H1 (cell line): ENCODE data around the gene SPOP. TPM values are rescaled to one million over a fixed set of nuclear protein-coding genes. Genes with fewer than 3 reads are reported as not detected.

Experiments used
- CTCF ChIA-PET: fragments of 300-600 bp; sonication (Branson Sonifier 250); formaldehyde crosslinking; loops from one replicate; lab custom pipeline; 2021; ENCODE audit not compliant: partially characterized antibody; lab: Charles Lee
- POLR2A ChIA-PET: fragments of 300-600 bp; sonication (Branson Sonifier 250); formaldehyde crosslinking; loops from one replicate; lab custom pipeline; 2021; ENCODE audit warnings: inconsistent platforms; ENCODE audit not compliant: partially characterized antibody; lab: Charles Lee
- DNase-seq, 2 experiments: peaks; one replicate each; pipeline versions ENCODE4 v3.0.0 to v3.0.0-alpha.2; 2010 to 2022; ENCODE audit warnings: low spot score in 2 of 2, low read depth in 1 of 2, mixed read lengths in 1 of 2
- FAIRE-seq: peaks from 2 replicates; lab custom pipeline; 2011; peaks lifted over from hg19 to GRCh38; lab: Jason Lieb, UNC
- H2AFZ ChIP-seq: 2 replicates; pipeline ENCODE4 v1.8.1; 2012; ENCODE audit warnings: low read length, inconsistent platforms
- H2AK5ac ChIP-seq: 2 replicates; pipeline ENCODE4 v1.6.1; 2013; ENCODE audit warnings: low read depth, low read length
- H2BK120ac ChIP-seq: replicated peaks from 2 replicates; pipeline ENCODE3; 2013; ENCODE audit warnings: low read depth, low read length, inconsistent platforms
- H2BK12ac ChIP-seq: 2 replicates; pipeline ENCODE4 v1.6.1; 2013; ENCODE audit warnings: low read depth, low read length
- H2BK15ac ChIP-seq: 2 replicates; pipeline ENCODE4 v1.6.1; 2013; ENCODE audit warnings: low read length
- H2BK20ac ChIP-seq: 2 replicates; pipeline ENCODE4 v1.6.1; 2013; ENCODE audit warnings: low read length
- H2BK5ac ChIP-seq: 2 replicates; pipeline ENCODE4 v1.6.1; 2013; ENCODE audit warnings: low read depth, low read length
- H3K14ac ChIP-seq: 2 replicates; pipeline ENCODE4 v1.6.1; 2013; ENCODE audit warnings: inconsistent platforms; ENCODE audit not compliant: insufficient read length
- H3K18ac ChIP-seq: 2 replicates; pipeline ENCODE4 v1.6.1; 2013; ENCODE audit warnings: low read length; ENCODE audit errors: extremely low read depth
- H3K23ac ChIP-seq: 2 replicates; pipeline ENCODE4 v1.6.1; 2013; ENCODE audit warnings: inconsistent platforms; ENCODE audit not compliant: insufficient read length
- H3K23me2 ChIP-seq: 2 replicates; pipeline ENCODE4 v1.6.1; 2013; ENCODE audit warnings: low read depth, low read length
- H3K27ac ChIP-seq: 2 replicates; pipeline ENCODE4 v1.6.1; 2011; ENCODE audit warnings: low read depth, low read length, inconsistent platforms
- H3K27me3 ChIP-seq, 4 experiments: replicated peaks in 1 of 4; 1 replicate in 1 of 4; 2 replicates in 3 of 4; pipeline versions ENCODE4 v1.6.1 to v1.8.1; 2011 to 2013; ENCODE audit warnings: low read length in 3 of 4, mild to moderate bottlenecking in 3 of 4, inconsistent platforms in 2 of 4, mixed read lengths in 2 of 4, moderate library complexity in 1 of 4; ENCODE audit not compliant: control insufficient read depth in 3 of 4, insufficient read depth in 3 of 4; ENCODE audit errors: extremely low read depth in 1 of 4
- H3K36me3 ChIP-seq, 4 experiments: 2 replicates each; pipeline versions ENCODE4 v1.6.1 to v1.8.1; 2011 to 2013; ENCODE audit warnings: mild to moderate bottlenecking in 4 of 4, low read length in 3 of 4, moderate library complexity in 2 of 4, control low read depth in 1 of 4, inconsistent platforms in 1 of 4; ENCODE audit not compliant: insufficient read depth in 4 of 4, control insufficient read depth in 2 of 4
- H3K4ac ChIP-seq: replicated peaks from 2 replicates; pipeline ENCODE3; 2013; ENCODE audit warnings: low read length, low read depth, mixed read lengths, inconsistent platforms; ENCODE audit not compliant: insufficient read length
- H3K4me1 ChIP-seq, 4 experiments: replicated peaks in 1 of 4; 1 replicate in 1 of 4; 2 replicates in 3 of 4; pipeline versions ENCODE4 v1.6.1 to v1.8.1; 2011 to 2013; ENCODE audit warnings: low read length in 3 of 4, inconsistent platforms in 2 of 4, mixed read lengths in 1 of 4; ENCODE audit not compliant: insufficient read depth in 4 of 4, control insufficient read depth in 3 of 4
- H3K4me2 ChIP-seq, 2 experiments: 2 replicates each; pipeline versions ENCODE4 v1.6.1 to v1.8.1; 2011 to 2013; ENCODE audit warnings: low read depth in 2 of 2, low read length in 2 of 2, control low read depth in 1 of 2, inconsistent platforms in 1 of 2, mild to moderate bottlenecking in 1 of 2; ENCODE audit not compliant: insufficient read depth in 1 of 2
- H3K4me3 ChIP-seq, 4 experiments: fragments of 200-600, 300-600 bp in 1 of 4; sonication (generic), shearing (Covaris generic), sonication (Bioruptor Twin) in 1 of 4; 2 replicates each; pipeline versions ENCODE4 v1.5.1 to v1.8.1; 2011 to 2016; ENCODE audit warnings: low read length in 4 of 4, low read depth in 3 of 4, control low read depth in 2 of 4, inconsistent platforms in 2 of 4, mild to moderate bottlenecking in 2 of 4, mixed read lengths in 1 of 4, moderate library complexity in 1 of 4; ENCODE audit not compliant: insufficient read depth in 2 of 4; ENCODE audit errors: extremely low read depth in 1 of 4
- H3K56ac ChIP-seq: replicated peaks from 2 replicates; pipeline ENCODE3; 2013; ENCODE audit warnings: low read depth, mild to moderate bottlenecking, mixed read lengths, low read length, inconsistent platforms; ENCODE audit not compliant: insufficient read length
- H3K79me1 ChIP-seq: 2 replicates; pipeline ENCODE4 v1.6.1; 2013; ENCODE audit warnings: low read depth, low read length, control low read depth
- H3K79me2 ChIP-seq, 2 experiments: 2 replicates each; pipeline versions ENCODE4 v1.6.1 to v1.8.1; 2012 to 2013; ENCODE audit warnings: low read length in 2 of 2, mild to moderate bottlenecking in 2 of 2, inconsistent platforms in 1 of 2; ENCODE audit not compliant: insufficient read depth in 2 of 2, control insufficient read depth in 1 of 2
- H3K9ac ChIP-seq, 4 experiments: replicated peaks in 1 of 4; 1 replicate in 1 of 4; 2 replicates in 3 of 4; pipeline versions ENCODE4 v1.6.1 to v1.8.1; 2011 to 2013; ENCODE audit warnings: low read depth in 3 of 4, low read length in 3 of 4, control low read depth in 2 of 4, mild to moderate bottlenecking in 2 of 4, moderate library complexity in 2 of 4, inconsistent platforms in 1 of 4; ENCODE audit errors: extremely low read depth in 1 of 4
- H3K9me3 ChIP-seq, 2 experiments: 2 replicates each; pipeline versions ENCODE4 v1.6.1 to v1.8.1; 2012 to 2013; ENCODE audit warnings: mild to moderate bottlenecking in 2 of 2, moderate library complexity in 2 of 2, control low read depth in 1 of 2, inconsistent platforms in 1 of 2, low read depth in 1 of 2, low read length in 1 of 2, mixed read lengths in 1 of 2; ENCODE audit not compliant: insufficient read depth in 2 of 2
- H4K20me1 ChIP-seq, 2 experiments: replicated peaks in 1 of 2; 2 replicates each; pipeline versions ENCODE3 to v1.8.1; 2011 to 2013; ENCODE audit warnings: inconsistent platforms in 2 of 2, low read length in 2 of 2, mild to moderate bottlenecking in 1 of 2; ENCODE audit not compliant: insufficient read depth in 2 of 2, control insufficient read depth in 1 of 2
- H4K5ac ChIP-seq: 2 replicates; pipeline ENCODE4 v1.6.1; 2013; ENCODE audit warnings: low read length, low read depth, mixed read lengths, inconsistent platforms; ENCODE audit not compliant: insufficient read length
- H4K8ac ChIP-seq: 2 replicates; pipeline ENCODE4 v1.8.0; 2013; ENCODE audit warnings: mild to moderate bottlenecking, moderate library complexity, low read length, inconsistent platforms; ENCODE audit not compliant: insufficient read depth; ENCODE audit errors: extremely low read depth
- H4K91ac ChIP-seq: replicated peaks from 2 replicates; pipeline ENCODE3; 2013; ENCODE audit warnings: low read length, mixed read lengths, inconsistent platforms; ENCODE audit not compliant: insufficient read length
- ATF3 ChIP-seq: IDR thresholded peaks from 2 replicates; pipeline ENCODE4 v1.6.1; 2011; ENCODE audit warnings: low read depth, mild to moderate bottlenecking, low read length; ENCODE audit not compliant: insufficient read depth
- CTBP2 ChIP-seq: IDR thresholded peaks from 2 replicates; pipeline ENCODE4 v1.7.0; 2011; ENCODE audit warnings: borderline replicate concordance, mild to moderate bottlenecking, moderate library complexity, mixed read lengths, low read length; ENCODE audit not compliant: insufficient read depth, insufficient read length
- E2F6 ChIP-seq: IDR thresholded peaks from 2 replicates; pipeline ENCODE4 v1.6.1; 2012; ENCODE audit warnings: inconsistent platforms
- MAFK ChIP-seq: IDR thresholded peaks from 2 replicates; pipeline ENCODE4 v1.6.1; 2012; ENCODE audit warnings: low read depth, mild to moderate bottlenecking, improper control_type of control experiment, low read length
- MAX ChIP-seq: IDR thresholded peaks from 2 replicates; pipeline ENCODE4 v1.6.1; 2012; ENCODE audit warnings: inconsistent platforms
- NRF1 ChIP-seq: IDR thresholded peaks from 2 replicates; pipeline ENCODE4 v1.6.1; 2011; ENCODE audit warnings: mild to moderate bottlenecking, low read depth, low read length, improper control_type of control experiment
- RBBP5 ChIP-seq: IDR thresholded peaks from 2 replicates; pipeline ENCODE4 v1.7.1; 2012; ENCODE audit warnings: low read depth, mild to moderate bottlenecking, inconsistent platforms, low read length, moderate library complexity, borderline replicate concordance
- SP2 ChIP-seq: IDR thresholded peaks from 2 replicates; pipeline ENCODE4 v1.6.1; 2012; ENCODE audit warnings: mild to moderate bottlenecking, low read length, inconsistent platforms
- USF2 ChIP-seq: IDR thresholded peaks from 2 replicates; pipeline ENCODE4 v1.6.1; 2011; ENCODE audit warnings: low read length, improper control_type of control experiment
- WGBS, 2 experiments: shearing (Covaris generic) in 1 of 2; methylation state at CpG; one replicate each; pipeline versions ENCODE4 v1.1.6 to v1.1.7; 2013 to 2015; ENCODE audit warnings: low lambda C conversion rate in 2 of 2, mixed read lengths in 2 of 2, inconsistent platforms in 1 of 2, low coverage in 1 of 2, missing lambda C conversion rate in 1 of 2; ENCODE audit not compliant: insufficient replicate concordance in 2 of 2, insufficient coverage in 1 of 2, insufficient read length in 1 of 2; ENCODE audit errors: extremely low coverage in 1 of 2, missing lambda C conversion rate in 1 of 2; 5-methylcytosine and 5-hydroxymethylcytosine counted together
- polyA plus RNA-seq, 7 experiments: library from polyadenylated mRNA; depleted of rRNA in 3 of 7; stranded (reverse) in 5 of 7; unstranded in 2 of 7; fragments of >200 nt in 5 of 7; fragments of 200-250 nt in 2 of 7; gene quantifications; 1 replicate in 5 of 7; 2 replicates in 1 of 7; 4 replicates in 1 of 7; pipeline versions ENCODE4 v1.2.1 to v1.2.3, GENCODE V29; 2011 to 2013; ENCODE audit warnings: missing spikeins in 2 of 7, mixed read lengths in 2 of 7
- total RNA-seq: library from RNA; stranded (reverse); fragmentation: NEBNext Ultra II Directional; extraction: Animal tissue kit (Norgen Biotek cat#: 25700); gene quantifications from 2 replicates; pipeline ENCODE4 v1.2.1, GENCODE V29; 2021

SPOP gene
- total and polyA plus RNA-seq, 2 of the 8 experiments (the other 6 are each of a cell fraction or from before 2014, with no cell fraction given), result 13.3 to 25.6 TPM

- Histone ChIP-seq H3K56ac (no peak overlapping the region), H4K5ac (no peak overlapping the region), H3K4ac (no peak overlapping the region), H3K4me2 (no peak overlapping the region), H4K91ac (no peak overlapping the region), H4K8ac (no peak overlapping the region), H3K79me2 (no peaks in the 10 kb centered on the region), H3K4me1 (peaks cover 0 to 2% (median 2%) of the 10 kb centered on the region in 4 experiments; a peak in 2 of 7 replicates), H4K20me1 (no peaks in the 10 kb centered on the region), H3K36me3 (no peaks in the 10 kb centered on the region), H2AFZ (no peak overlapping the region), H3K27me3 (no peaks in the 10 kb centered on the region), H3K9ac (no peak overlapping the region), H3K9me3 (no peaks in the 10 kb centered on the region), H2AK5ac (no peak overlapping the region), H3K27ac (no peak overlapping the region), H2BK120ac (no peak overlapping the region), H3K4me3 (no peak overlapping the region), H3K23me2 (no peaks in the 10 kb centered on the region), H2BK20ac (no peak overlapping the region), H3K23ac (no peak overlapping the region), H3K14ac (no peak overlapping the region), H2BK15ac (no peak overlapping the region), H3K18ac (no peak overlapping the region), H3K79me1 (no peaks in the 10 kb centered on the region), H2BK12ac (no peak overlapping the region), H2BK5ac (no peak overlapping the region)
- DNase-seq (no peak), FAIRE-seq (no peak)
- 82% methylated on average over 8 of the region's 8 CpGs; no CpG with 5 or more reads in 1 of the 2 experiments for WGBS, 2 experiments
- ChIA-PET POLR2A (interaction anchor here (1.8 kb wide), 1 partner anchor 9 kb away, joined by 6 read pairs; no protein-coding TSS in a partner anchor), CTCF (interaction anchor here (0.7 to 3.2 kb wide), 8 partner anchors 9 to 190 kb away, joined by 3 to 17 read pairs (median 4); no protein-coding TSS in a partner anchor)
- TF ChIP-seq E2F6, result no peak
- no peak for TF ChIP-seq USF2
- TF ChIP-seq SP2, result no peak
- TF ChIP-seq ATF3, result no peak
- TF ChIP-seq MAFK, result no peak
- no peak for TF ChIP-seq NRF1
- no peak for TF ChIP-seq MAX
- TF ChIP-seq RBBP5, result no peak
- TF ChIP-seq CTBP2, result no peak
These were observed 88.9 kb downstream of the SPOP start for GRCh38 chr17:49588726-49589576.
